Skeletal muscle tissue (tissue), 5 donors: Measurements from ENCODE around the gene HMCES. TPM values are rescaled to one million over a fixed set of nuclear protein-coding genes. Genes with fewer than 3 reads are reported as not detected.
A peak's percentile ranks its signal among the peaks of the same experiment; 100 is the strongest.

Experiments used
- H3K27ac ChIP-seq: one replicate; pipeline ENCODE4 v1.7.0; 2013; ENCODE audit warnings: mild to moderate bottlenecking, low read depth, low read length, inconsistent platforms
- H3K27me3 ChIP-seq, 3 donors: one replicate each; pipeline ENCODE4 v1.7.0; 2013; ENCODE audit warnings: low read length in 3 of 3; ENCODE audit not compliant: control insufficient read depth in 3 of 3, insufficient read depth in 3 of 3
- H3K36me3 ChIP-seq, 3 donors: one replicate each; pipeline ENCODE4 v1.7.0; 2013; ENCODE audit warnings: low read length in 3 of 3; ENCODE audit not compliant: control insufficient read depth in 3 of 3, insufficient read depth in 3 of 3
- H3K4me1 ChIP-seq, 3 donors: one replicate each; pipeline ENCODE4 v1.7.0; 2013; ENCODE audit warnings: low read length in 3 of 3, mild to moderate bottlenecking in 3 of 3; ENCODE audit not compliant: control insufficient read depth in 3 of 3, insufficient read depth in 3 of 3
- H3K4me3 ChIP-seq, 3 donors: one replicate each; pipeline ENCODE4 v1.7.0; 2013; ENCODE audit warnings: low read length in 3 of 3
- H3K9ac ChIP-seq, 3 donors: one replicate each; pipeline ENCODE4 v1.7.0; 2013; ENCODE audit warnings: low read length in 3 of 3, mild to moderate bottlenecking in 3 of 3, moderate library complexity in 2 of 3, low read depth in 1 of 3
- H3K9me3 ChIP-seq, 3 donors: one replicate each; pipeline ENCODE4 v1.7.0; 2013; ENCODE audit warnings: low read length in 3 of 3; ENCODE audit not compliant: control insufficient read depth in 3 of 3
- small RNA-seq: library from RNA; depleted of rRNA; stranded (forward); fragments of <200 nt; gene quantifications from one replicate; pipeline ENCODE3, GENCODE V24; 2014
- total RNA-seq: library from RNA; depleted of rRNA; stranded (reverse); fragments of >200 nt; gene quantifications from one replicate; pipeline ENCODE4 v1.2.3, GENCODE V29; 2014
- donor health status: Osteomylitis.

The HMCES gene
- total RNA-seq, 1 donor from 2014 or later, result 17.2 TPM

- Histone ChIP-seq H3K4me1 (peaks cover 3 to 13% (median 5%) of the 10 kb centered on the region in 3 donors), H3K36me3 (no peaks in the 10 kb centered on the region), H3K4me3 (no peak overlapping the region), H3K9ac (no peak overlapping the region), H3K27me3 (peaks cover 0 to 7% (median 2%) of the 10 kb centered on the region in 3 donors), H3K27ac (no peak overlapping the region), H3K9me3 (no peaks in the 10 kb centered on the region)
Measured at GRCh38 chr3:129349791-129350190, 71.1 kb downstream of the HMCES start.

GRCh38 chr3:129352045-129352444 is 73.4 kb downstream of the HMCES start:
- Histone ChIP-seq H3K9ac (no peak overlapping the region), H3K27me3 (no peaks in the 10 kb centered on the region), H3K27ac (no peak overlapping the region), H3K4me1 (peaks cover 0 to 12% (median 0%) of the 10 kb centered on the region in 3 donors), H3K36me3 (no peaks in the 10 kb centered on the region), H3K4me3 (no peak overlapping the region), H3K9me3 (no peaks in the 10 kb centered on the region)

GRCh38 chr3:129352650-129353588 is 74.2 kb downstream of the HMCES start:
- peaks cover 0 to 7% (median 0%) of the 10 kb centered on the region in 3 donors for H3K4me1 ChIP-seq
- H3K27ac ChIP-seq, result peak overlapping the region; percentile 19
- H3K9me3 ChIP-seq, result no peaks in the 10 kb centered on the region
- no peak overlapping the region for H3K9ac ChIP-seq
- H3K27me3 ChIP-seq, result no peaks in the 10 kb centered on the region
- H3K36me3 ChIP-seq, result no peaks in the 10 kb centered on the region
- no peak overlapping the region for H3K4me3 ChIP-seq

DNA sequence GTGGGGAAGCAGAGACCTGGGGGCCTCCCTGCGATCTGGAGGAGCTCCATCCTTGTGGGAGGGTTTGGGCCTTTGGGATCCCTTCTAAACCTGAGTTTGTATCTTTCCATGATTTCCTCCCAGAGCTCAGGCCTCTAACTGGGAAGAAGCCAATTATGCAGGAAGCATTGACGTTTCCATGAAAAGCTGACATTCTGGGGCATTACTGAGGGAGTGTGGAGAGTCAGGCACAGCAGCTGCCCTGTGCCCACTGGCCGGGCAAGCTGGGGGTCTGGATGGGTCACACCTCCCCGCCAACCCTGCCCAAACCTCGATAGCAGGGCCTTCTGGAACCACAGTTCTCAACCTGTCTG is 74.9 kb downstream of the HMCES start:
- Histone ChIP-seq H3K27ac (peak overlapping the region; percentile 7), H3K9ac (no peak overlapping the region), H3K4me1 (peaks cover 0 to 11% (median 0%) of the 10 kb centered on the region in 3 donors), H3K9me3 (no peaks in the 10 kb centered on the region), H3K27me3 (no peaks in the 10 kb centered on the region), H3K4me3 (no peak overlapping the region), H3K36me3 (no peaks in the 10 kb centered on the region)

Small RNA genes within 50 kb of the gene (small RNA-seq; reads per million reads assigned to genes)
- gene MIR6826, result not detected

Other genes with a start within 250 kb of the HMCES start
- not detected for gene GP9, start 218.1 kb upstream of the HMCES start, total RNA-seq
- gene RAB43, start 157.1 kb upstream of the HMCES start, total RNA-seq, result 3.7 TPM
- 27.1 TPM for gene ISY1, start 117.8 kb upstream of the HMCES start, total RNA-seq
- gene CNBP, start 95.0 kb upstream of the HMCES start, total RNA-seq, result 228 TPM
- gene COPG1, start 29.3 kb upstream of the HMCES start, total RNA-seq, result 120 TPM
- gene EFCAB12, start 149.8 kb downstream of the HMCES start, total RNA-seq, result not detected
- 7.8 TPM for gene MBD4, start 161.1 kb downstream of the HMCES start, total RNA-seq
- 42.3 TPM for gene IFT122, start 161.4 kb downstream of the HMCES start, total RNA-seq
- not detected for gene RHO, start 249.8 kb downstream of the HMCES start, total RNA-seq